Measurements from ENCODE around the gene FPGS.
A peak's percentile ranks its signal among the peaks of the same experiment; 100 is the strongest.

Gene FPGS

DNA sequence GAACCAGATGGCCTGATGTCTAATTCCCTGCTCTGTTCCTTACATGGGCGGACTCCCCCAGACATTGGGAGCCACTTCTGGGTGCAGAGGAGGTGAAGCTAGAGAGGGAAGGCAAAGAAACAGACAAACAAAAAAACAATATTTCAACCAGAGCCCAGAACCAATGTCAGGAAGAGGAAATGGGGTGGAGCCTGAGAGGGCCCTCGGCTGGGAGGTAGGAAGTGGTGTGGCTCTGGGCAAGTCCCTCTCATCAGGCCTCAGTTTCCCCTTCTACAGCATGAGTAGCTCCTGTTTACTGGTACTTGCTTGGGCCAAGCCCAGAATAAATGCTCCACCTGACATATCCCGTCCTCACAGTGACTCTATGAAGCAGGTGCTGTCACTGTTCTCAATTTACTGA is 35.3 kb upstream of the FPGS start:
- no peak overlapping the region for H3K4me2 ChIP-seq (ENCODE audit: insufficient read depth, low read length)
- DNase-seq (no peak), ATAC-seq (ENCODE audit: insufficient read depth, low read depth) (no peak)
- H3K9ac ChIP-seq (ENCODE audit: low read depth, low read length): 0 out of 2 replicates have a peak overlapping the region, but pooled peaks have one; percentile 7
- H3K36me3 ChIP-seq (ENCODE audit: insufficient read depth, low read length): no peaks in the 10 kb centered on the region
- H3K9me3 ChIP-seq (ENCODE audit: insufficient read depth, low read length, severe bottlenecking): no peaks in the 10 kb centered on the region
- H3K27me3 ChIP-seq (ENCODE audit: insufficient read depth, low read length, poor library complexity): no peaks in the 10 kb centered on the region
- no peaks in the 10 kb centered on the region for H3K79me2 ChIP-seq (ENCODE audit: insufficient read depth, low read length)
- no peak overlapping the region for H3K4me3 ChIP-seq (ENCODE audit: low read depth in 1 of 2, low read length in 2 of 2)
- no peaks in the 10 kb centered on the region for H4K20me1 ChIP-seq (ENCODE audit: insufficient read depth, low read length)
- H2AFZ ChIP-seq (ENCODE audit: low read depth, low read length): peak overlapping the region; percentile 51
- peak overlapping the region; percentile 57 for H3K27ac ChIP-seq (ENCODE audit: low read length)
- TF ChIP-seq EZH2 (IDR thresholded peaks at IDR 0.05; ENCODE audit: borderline replicate concordance, low read depth, low read length, severe bottlenecking): no peak
- TF ChIP-seq, protein P1, sequence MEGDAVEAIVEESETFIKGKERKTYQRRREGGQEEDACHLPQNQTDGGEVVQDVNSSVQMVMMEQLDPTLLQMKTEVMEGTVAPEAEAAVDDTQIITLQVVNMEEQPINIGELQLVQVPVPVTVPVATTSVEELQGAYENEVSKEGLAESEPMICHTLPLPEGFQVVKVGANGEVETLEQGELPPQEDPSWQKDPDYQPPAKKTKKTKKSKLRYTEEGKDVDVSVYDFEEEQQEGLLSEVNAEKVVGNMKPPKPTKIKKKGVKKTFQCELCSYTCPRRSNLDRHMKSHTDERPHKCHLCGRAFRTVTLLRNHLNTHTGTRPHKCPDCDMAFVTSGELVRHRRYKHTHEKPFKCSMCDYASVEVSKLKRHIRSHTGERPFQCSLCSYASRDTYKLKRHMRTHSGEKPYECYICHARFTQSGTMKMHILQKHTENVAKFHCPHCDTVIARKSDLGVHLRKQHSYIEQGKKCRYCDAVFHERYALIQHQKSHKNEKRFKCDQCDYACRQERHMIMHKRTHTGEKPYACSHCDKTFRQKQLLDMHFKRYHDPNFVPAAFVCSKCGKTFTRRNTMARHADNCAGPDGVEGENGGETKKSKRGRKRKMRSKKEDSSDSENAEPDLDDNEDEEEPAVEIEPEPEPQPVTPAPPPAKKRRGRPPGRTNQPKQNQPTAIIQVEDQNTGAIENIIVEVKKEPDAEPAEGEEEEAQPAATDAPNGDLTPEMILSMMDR (IDR thresholded peaks at IDR 0.05; ENCODE audit: borderline replicate concordance, extremely low read depth, low read length, poor library complexity, severe bottlenecking): no peak
- peaks cover 31% of the 10 kb centered on the region for H3K4me1 ChIP-seq (ENCODE audit: insufficient read depth, low read length)

DNA sequence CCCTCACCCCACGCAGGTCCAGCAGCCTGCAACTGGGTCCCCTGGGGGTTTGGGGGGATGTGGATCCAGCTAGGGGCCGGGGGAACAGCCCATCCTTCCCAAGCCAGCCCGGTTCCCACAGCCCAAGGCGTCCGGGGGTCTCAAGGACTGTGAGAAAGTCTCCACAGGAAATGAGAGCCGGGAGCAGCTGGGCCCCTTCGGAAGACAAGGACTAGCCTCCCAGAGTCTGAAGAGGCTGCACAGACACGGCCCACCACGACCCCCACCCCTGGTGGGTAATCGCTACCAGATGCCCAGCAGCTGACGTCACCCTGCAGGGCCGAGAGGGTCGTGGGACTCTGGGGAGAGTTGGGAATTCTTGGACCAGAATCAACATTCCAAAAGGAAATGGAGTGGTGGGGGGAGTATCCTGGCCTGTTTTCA is 34.8 kb upstream of the FPGS start:
- no peaks in the 10 kb centered on the region for H3K9me3 ChIP-seq (ENCODE audit: insufficient read depth, low read length, severe bottlenecking)
- H3K4me3 ChIP-seq (ENCODE audit: low read depth in 1 of 2, low read length in 2 of 2): no peak overlapping the region
- H3K36me3 ChIP-seq (ENCODE audit: insufficient read depth, low read length): no peaks in the 10 kb centered on the region
- H3K9ac ChIP-seq (ENCODE audit: low read depth, low read length): no peak overlapping the region
- ATAC-seq (ENCODE audit: insufficient read depth, low read depth) (no peak), DNase-seq (no peak)
- peaks cover 31% of the 10 kb centered on the region for H3K4me1 ChIP-seq (ENCODE audit: insufficient read depth, low read length)
- H3K79me2 ChIP-seq (ENCODE audit: insufficient read depth, low read length): no peaks in the 10 kb centered on the region
- H3K4me2 ChIP-seq (ENCODE audit: insufficient read depth, low read length): no peak overlapping the region
- no peaks in the 10 kb centered on the region for H4K20me1 ChIP-seq (ENCODE audit: insufficient read depth, low read length)
- H3K27ac ChIP-seq (ENCODE audit: low read length): no peak overlapping the region
- no peak for TF ChIP-seq EZH2 (IDR thresholded peaks at IDR 0.05; ENCODE audit: borderline replicate concordance, low read depth, low read length, severe bottlenecking)
- TF ChIP-seq, protein P1 (IDR thresholded peaks at IDR 0.05; ENCODE audit: borderline replicate concordance, extremely low read depth, low read length, poor library complexity, severe bottlenecking): no peak
- H2AFZ ChIP-seq (ENCODE audit: low read depth, low read length): no peak overlapping the region
- no peaks in the 10 kb centered on the region for H3K27me3 ChIP-seq (ENCODE audit: insufficient read depth, low read length, poor library complexity)

DNA sequence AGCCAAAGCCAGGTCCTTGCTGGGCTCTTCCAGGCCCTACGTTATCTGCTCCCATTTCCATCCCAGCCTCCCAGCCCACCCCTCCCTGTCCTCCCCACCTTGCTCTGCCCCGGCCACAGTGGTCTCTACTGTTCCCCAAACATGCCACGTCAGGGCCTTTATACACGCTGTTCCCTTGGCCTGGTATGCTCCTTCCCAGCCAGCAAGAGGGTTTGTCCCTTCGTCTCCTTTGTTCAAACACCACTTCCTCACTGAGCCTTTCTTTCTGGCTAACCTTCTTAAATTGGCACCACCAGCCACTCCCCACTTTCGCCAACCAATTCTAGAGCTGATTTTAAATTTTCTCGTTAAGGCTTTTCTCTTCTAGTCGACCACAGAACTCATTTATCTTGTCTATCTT is 34.0 kb upstream of the FPGS start:
- Histone ChIP-seq H3K4me1 (ENCODE audit: insufficient read depth, low read length) (peaks cover 31% of the 10 kb centered on the region), H3K4me3 (ENCODE audit: low read depth in 1 of 2, low read length in 2 of 2) (no peak overlapping the region), H2AFZ (ENCODE audit: low read depth, low read length) (no peak overlapping the region), H3K9me3 (ENCODE audit: insufficient read depth, low read length, severe bottlenecking) (no peaks in the 10 kb centered on the region), H4K20me1 (ENCODE audit: insufficient read depth, low read length) (no peaks in the 10 kb centered on the region), H3K27me3 (ENCODE audit: insufficient read depth, low read length, poor library complexity) (no peaks in the 10 kb centered on the region), H3K4me2 (ENCODE audit: insufficient read depth, low read length) (no peak overlapping the region), H3K27ac (ENCODE audit: low read length) (no peak overlapping the region), H3K79me2 (ENCODE audit: insufficient read depth, low read length) (no peaks in the 10 kb centered on the region), H3K9ac (ENCODE audit: low read depth, low read length) (no peak overlapping the region), H3K36me3 (ENCODE audit: insufficient read depth, low read length) (no peaks in the 10 kb centered on the region)
- ATAC-seq (ENCODE audit: insufficient read depth, low read depth) (no peak), DNase-seq (no peak)
- no peak for TF ChIP-seq EZH2 (IDR thresholded peaks at IDR 0.05; ENCODE audit: borderline replicate concordance, low read depth, low read length, severe bottlenecking)
- TF ChIP-seq, protein P1 (IDR thresholded peaks at IDR 0.05; ENCODE audit: borderline replicate concordance, extremely low read depth, low read length, poor library complexity, severe bottlenecking): no peak

DNA sequence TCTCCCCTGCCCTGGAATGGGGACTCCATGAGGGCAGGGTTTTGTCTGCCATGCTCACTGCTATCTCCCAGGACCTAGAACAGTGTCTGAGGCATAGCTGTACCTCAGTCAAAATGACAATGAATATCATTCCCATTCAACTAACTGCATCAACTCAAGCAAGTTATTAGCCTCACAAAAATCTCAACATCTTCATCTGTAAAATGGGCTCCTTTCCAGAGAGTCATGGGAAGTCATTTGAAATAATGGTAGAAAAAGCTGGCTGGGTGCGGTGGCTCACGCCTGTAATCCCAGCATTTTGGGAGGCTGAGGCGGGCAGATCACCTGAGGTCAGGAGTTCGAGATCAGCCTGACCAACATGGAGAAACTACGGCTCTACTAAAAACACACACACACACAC is 33.6 kb upstream of the FPGS start:
- Histone ChIP-seq H3K36me3 (ENCODE audit: insufficient read depth, low read length) (no peaks in the 10 kb centered on the region), H2AFZ (ENCODE audit: low read depth, low read length) (no peak overlapping the region), H3K4me2 (ENCODE audit: insufficient read depth, low read length) (no peak overlapping the region), H3K79me2 (ENCODE audit: insufficient read depth, low read length) (no peaks in the 10 kb centered on the region), H3K27me3 (ENCODE audit: insufficient read depth, low read length, poor library complexity) (no peaks in the 10 kb centered on the region), H3K9me3 (ENCODE audit: insufficient read depth, low read length, severe bottlenecking) (no peaks in the 10 kb centered on the region), H4K20me1 (ENCODE audit: insufficient read depth, low read length) (no peaks in the 10 kb centered on the region), H3K9ac (ENCODE audit: low read depth, low read length) (no peak overlapping the region), H3K4me1 (ENCODE audit: insufficient read depth, low read length) (peaks cover 31% of the 10 kb centered on the region), H3K4me3 (ENCODE audit: low read depth in 1 of 2, low read length in 2 of 2) (no peak overlapping the region), H3K27ac (ENCODE audit: low read length) (no peak overlapping the region)
- TF ChIP-seq, protein P1 (IDR thresholded peaks at IDR 0.05; ENCODE audit: borderline replicate concordance, extremely low read depth, low read length, poor library complexity, severe bottlenecking): no peak
- TF ChIP-seq EZH2 (IDR thresholded peaks at IDR 0.05; ENCODE audit: borderline replicate concordance, low read depth, low read length, severe bottlenecking): no peak
- DNase-seq (no peak), ATAC-seq (ENCODE audit: insufficient read depth, low read depth) (no peak)

Measured in DND-41 (cell line).